Right renal pelvis (tissue), 4 donors: ENCODE measurements around the gene ABCA2. TPM values are rescaled to one million over a fixed set of nuclear protein-coding genes. Genes with fewer than 3 reads are reported as not detected.

Experiments
- DNase-seq, 4 donors: peaks; one replicate each; pipeline ENCODE4 v3.0.0-alpha.2; 2013; ENCODE audit warnings: low read depth in 4 of 4, low spot score in 3 of 4, missing footprints in 1 of 4
- polyA plus RNA-seq, 4 donors: library from polyadenylated mRNA; unstranded; fragments of 120-200 nt; gene quantifications; one replicate each; pipeline ENCODE4 v1.2.1, GENCODE V29; 2013; ENCODE audit not compliant: insufficient read length in 4 of 4

The ABCA2 gene
- 10 to 100 TPM; 33.3 to 57.9 (median 40.2) TPM for polyA plus RNA-seq

GRCh38 chr9:137027369-137028262 lies at the start of gene ABCA2:
TSS of gene ABCA2 (minus strand) at chr9:137028237. CDS start at chr9:137028140, 97 bp downstream.
- no peak for DNase-seq

- no peak for DNase-seq
Observed at GRCh38 chr9:137077010-137077747, 49.1 kb upstream of the ABCA2 start, which contains the start of gene UAP1L1. TSS of gene UAP1L1 (plus strand) at chr9:137077517. CDS start at chr9:137077533, 16 bp downstream.

GRCh38 chr9:137076636-137077009 lies 48.6 kb upstream of the ABCA2 start:
- DNase-seq: no peak

GRCh38 chr9:137075275-137075775 lies 47.3 kb upstream of the ABCA2 start:
- no peak for DNase-seq

GRCh38 chr9:137074657-137075274 lies 46.7 kb upstream of the ABCA2 start:
- no peak for DNase-seq

GRCh38 chr9:137073992-137074399 lies 46.0 kb upstream of the ABCA2 start:
- DNase-seq: no peak

- DNase-seq: no peak
Observed at GRCh38 chr9:137071282-137071681, 43.2 kb upstream of the ABCA2 start.

GRCh38 chr9:137070906-137071275 lies 42.9 kb upstream of the ABCA2 start:
- DNase-seq: no peak

GRCh38 chr9:137070201-137070905 lies 42.3 kb upstream of the ABCA2 start, which contains the start of gene SAPCD2:
TSS of gene SAPCD2 (minus strand) at chr9:137070557. CDS start at chr9:137070460, 97 bp downstream.
- DNase-seq: peak; percentile 64 to 78 (median 74)

- DNase-seq: no peak
Observed at GRCh38 chr9:137069508-137070091, 41.6 kb upstream of the ABCA2 start.

GRCh38 chr9:137068539-137069507 lies 40.8 kb upstream of the ABCA2 start:
- no peak for DNase-seq

- no peak for DNase-seq
Observed at GRCh38 chr9:137067860-137068538, 40.0 kb upstream of the ABCA2 start.

- no peak for DNase-seq
Observed at GRCh38 chr9:137066096-137066861, 38.2 kb upstream of the ABCA2 start.

- no peak for DNase-seq
Observed at GRCh38 chr9:137065336-137065967, 37.4 kb upstream of the ABCA2 start.

- no peak for DNase-seq
Observed at GRCh38 chr9:137064880-137065164, 36.8 kb upstream of the ABCA2 start.

GRCh38 chr9:137064027-137064879 lies 36.2 kb upstream of the ABCA2 start:
- DNase-seq: no peak
